K562 (cell line): ENCODE measurements around the gene TLCD5. TPM values are rescaled to one million over a fixed set of nuclear protein-coding genes. Genes with fewer than 3 reads are reported as not detected.

Experiments
- CBX5 ChIP-seq: IDR thresholded peaks from 2 replicates; pipeline ENCODE4 v1.6.1; 2014; ENCODE audit warnings: low read depth, borderline replicate concordance
- MGA ChIP-seq: fragments of 450-650 bp; IDR thresholded peaks from 2 replicates; pipeline ENCODE4 v1.6.1; 2016; ENCODE audit warnings: mild to moderate bottlenecking, moderate library complexity
- POLR2AphosphoS2 ChIP-seq: IDR thresholded peaks from 2 replicates; pipeline ENCODE4 v1.6.1; 2012; ENCODE audit warnings: low read length, improper control_type of control experiment
- VEZF1 ChIP-seq: fragments of 200-800 bp; sonication (Bioruptor generic); IDR thresholded peaks from 2 replicates; pipeline ENCODE4 v1.6.1; 2017; ENCODE audit warnings: missing genetic modification characterization, missing compliant biosample characterization
- polyA plus RNA-seq, 8 experiments: library from polyadenylated mRNA; depleted of rRNA in 4 of 8; stranded (reverse) in 5 of 8; unstranded in 3 of 8; fragments of >200 nt; fragmentation: Nextera tagmentation in 2 of 8; fragmentation: Illumina TruSeq in 1 of 8; extraction: Ambion mirVana in 2 of 8; extraction: Trizol in 1 of 8; gene quantifications; 2 replicates each; pipeline versions ENCODE4 v1.2.1 to v1.2.3, GENCODE V29; 2011 to 2014; ENCODE audit warnings: inconsistent platforms in 1 of 8, missing spikeins in 1 of 8
- total RNA-seq, 7 experiments: library from RNA; depleted of rRNA in 6 of 7; stranded (reverse); fragments of >200 nt in 6 of 7; fragmentation: Illumina TruSeq in 2 of 7; extraction: Trizol in 2 of 7; gene quantifications; 2 replicates each; pipeline versions ENCODE4 v1.2.1 to v1.2.3, GENCODE V29; 2011 to 2021; ENCODE audit warnings: low replicate concordance in 1 of 7

The TLCD5 gene
- total and polyA plus RNA-seq, 9 of the 15 experiments (the other 6 are each of a cell fraction or from before 2014, with no cell fraction given) = 0.94 to 5.1 (median 1.6) TPM

- TF ChIP-seq MGA (no peak; the same call in 1 of the 2 replicates), CBX5 (no peak), POLR2AphosphoS2 (no peak), VEZF1 (CRISPR knock-in tag) (peak; percentile 100)
These were observed 11.0 kb downstream of the TLCD5 start, which contains the start of gene ARHGEF12 (continued) for GRCh38 chr11:120335908-120336640.
